Nephron (organoid): ENCODE data around the gene ZNF322.

Source experiments
- H3K27ac Mint-ChIP-seq, 3 experiments: 2 replicates each; pipeline ENCODE4 v1.8.0; 2020; ENCODE audit warnings: mixed read lengths in 3 of 3, mild to moderate bottlenecking in 2 of 3, moderate library complexity in 1 of 3
- H3K27me3 Mint-ChIP-seq: 2 replicates; pipeline ENCODE4 v1.8.0; 2021; ENCODE audit warnings: low read depth, mild to moderate bottlenecking, moderate library complexity, mixed read lengths
- H3K36me3 Mint-ChIP-seq: 2 replicates; pipeline ENCODE4 v1.8.0; 2020; ENCODE audit warnings: low read depth, mixed read lengths
- H3K4me1 Mint-ChIP-seq: 2 replicates; pipeline ENCODE4 v1.8.0; 2020; ENCODE audit warnings: mixed read lengths
- H3K4me3 Mint-ChIP-seq, 3 experiments: 2 replicates each; pipeline ENCODE4 v1.8.0; 2020; ENCODE audit warnings: mild to moderate bottlenecking in 3 of 3, mixed read lengths in 3 of 3, moderate library complexity in 2 of 3
- H3K9me3 Mint-ChIP-seq: 2 replicates; pipeline ENCODE4 v1.8.0; 2020; ENCODE audit warnings: mixed read lengths
- CTCF ChIP-seq, 3 experiments: fragments of 200-600 bp; sonication (generic); IDR thresholded peaks; one replicate each; pipeline ENCODE4 v1.5.0; 2021; ENCODE audit warnings: antibody characterized with exemption in 3 of 3; ENCODE audit not compliant: unreplicated experiment in 3 of 3

The ZNF322 gene

GRCh38 chr6:26629359-26629758 lies 30.2 kb downstream of the ZNF322 start:
- Mint-ChIP-seq H3K4me1 (no peaks in the 10 kb centered on the region), H3K36me3 (peaks cover 38% of the 10 kb centered on the region), H3K9me3 (peaks cover 35% of the 10 kb centered on the region), H3K4me3 (no peak overlapping the region), H3K27ac (no peak overlapping the region), H3K27me3 (no peaks in the 10 kb centered on the region)
- TF ChIP-seq CTCF (IDR thresholded peaks at IDR 0.05; ENCODE audit: unreplicated experiment in 3 of 3), result no peak

- Mint-ChIP-seq H3K36me3 (peaks cover 24% of the 10 kb centered on the region), H3K4me3 (no peak overlapping the region), H3K27me3 (no peaks in the 10 kb centered on the region), H3K27ac (no peak overlapping the region), H3K4me1 (no peaks in the 10 kb centered on the region), H3K9me3 (peaks cover 37% of the 10 kb centered on the region)
- TF ChIP-seq CTCF (IDR thresholded peaks at IDR 0.05; ENCODE audit: unreplicated experiment in 3 of 3), result no peak
Observed at GRCh38 chr6:26627843-26628242, 31.7 kb downstream of the ZNF322 start.

- TF ChIP-seq CTCF (IDR thresholded peaks at IDR 0.05; ENCODE audit: unreplicated experiment in 3 of 3), result no peak
- H3K4me1 Mint-ChIP-seq, result no peaks in the 10 kb centered on the region
- no peaks in the 10 kb centered on the region for H3K27me3 Mint-ChIP-seq
- no peak overlapping the region for H3K4me3 Mint-ChIP-seq
- peaks cover 7% of the 10 kb centered on the region for H3K36me3 Mint-ChIP-seq
- H3K9me3 Mint-ChIP-seq, result peaks cover 29% of the 10 kb centered on the region
- H3K27ac Mint-ChIP-seq, result no peak overlapping the region
Observed at GRCh38 chr6:26624557-26624956, 35.0 kb downstream of the ZNF322 start.

GRCh38 chr6:26623339-26623859 lies 36.1 kb downstream of the ZNF322 start:
- no peak for TF ChIP-seq CTCF (IDR thresholded peaks at IDR 0.05; ENCODE audit: unreplicated experiment in 3 of 3)
- H3K27ac Mint-ChIP-seq, result no peak overlapping the region
- H3K9me3 Mint-ChIP-seq, result peaks cover 22% of the 10 kb centered on the region

GRCh38 chr6:26613689-26614683 lies 45.6 kb downstream of the ZNF322 start:
- Mint-ChIP-seq H3K4me3 (peak overlapping the region; percentile 87 to 91 (median 91)), H3K36me3 (peaks cover 4% of the 10 kb centered on the region), H3K27me3 (peaks cover 54% of the 10 kb centered on the region), H3K27ac (no peak overlapping the region), H3K4me1 (peaks cover 6% of the 10 kb centered on the region), H3K9me3 (peaks cover 15% of the 10 kb centered on the region)
- no peak for TF ChIP-seq CTCF (IDR thresholded peaks at IDR 0.05; ENCODE audit: unreplicated experiment in 3 of 3)

More at GRCh38 chr6:26623339-26623859, 36.1 kb downstream of the ZNF322 start:
- H3K4me1 Mint-ChIP-seq, result no peaks in the 10 kb centered on the region
- H3K27me3 Mint-ChIP-seq, result no peaks in the 10 kb centered on the region
- H3K36me3 Mint-ChIP-seq, result peaks cover 1% of the 10 kb centered on the region
- no peak overlapping the region for H3K4me3 Mint-ChIP-seq
